ENCODE results near the gene NACC1. TPM values are rescaled to one million over a fixed set of nuclear protein-coding genes. Genes with fewer than 3 reads are reported as not detected.

Gene NACC1
- total and polyA plus RNA-seq, 2 of the 13 experiments (the other 11 are each of a cell fraction or from before 2014, with no cell fraction given) = 31.8 to 42.3 TPM

- TF ChIP-seq E2F5 (CRISPR knock-in tag; conservative IDR thresholded peaks at IDR 0.05) = no peak
- TF ChIP-seq SNAPC4 (CRISPR knock-in tag; IDR thresholded peaks at IDR 0.05) = peak; percentile 99
- TF ChIP-seq RAD51 (IDR thresholded peaks at IDR 0.05; ENCODE audit: borderline replicate concordance) = no peak
- no peak for TF ChIP-seq TSC22D2 (CRISPR knock-in tag; IDR thresholded peaks at IDR 0.05; ENCODE audit: borderline replicate concordance)
- no peak for TF ChIP-seq ZNF775 (CRISPR knock-in tag; IDR thresholded peaks at IDR 0.05; ENCODE audit: borderline replicate concordance)
- no peak for TF ChIP-seq IKZF1 (IDR thresholded peaks at IDR 0.05)
- TF ChIP-seq PCBP1 (IDR thresholded peaks at IDR 0.05; ENCODE audit: borderline replicate concordance, low read depth, low read length) = no peak
- no peak for TF ChIP-seq CREM (IDR thresholded peaks at IDR 0.05)
- no peak for TF ChIP-seq CREM (CRISPR knock-in tag; IDR thresholded peaks at IDR 0.05)
- TF ChIP-seq PHB2 (IDR thresholded peaks at IDR 0.05; ENCODE audit: partially characterized antibody) = no peak
- TF ChIP-seq SMAD1 (CRISPR knock-in tag; IDR thresholded peaks at IDR 0.05; ENCODE audit: borderline replicate concordance, low read depth) = no peak
- TF ChIP-seq SPEN (CRISPR knock-in tag; IDR thresholded peaks at IDR 0.05; ENCODE audit: low read depth) = no peak
- no peak for TF ChIP-seq MEIS1 (CRISPR knock-in tag; IDR thresholded peaks at IDR 0.05; ENCODE audit: borderline replicate concordance)
- TF ChIP-seq PATZ1 (CRISPR knock-in tag; IDR thresholded peaks at IDR 0.05) = 0 out of 2 replicates have a peak, but pooled peaks have one; percentile 26
- TF ChIP-seq DBP (CRISPR knock-in tag; IDR thresholded peaks at IDR 0.05; ENCODE audit: not compliant biosample characterization) = no peak
- no peak for TF ChIP-seq GMEB1 (CRISPR knock-in tag; IDR thresholded peaks at IDR 0.05; ENCODE audit: borderline replicate concordance)
- peak; percentile 9 for TF ChIP-seq IKZF5 (CRISPR knock-in tag; IDR thresholded peaks at IDR 0.05)
Observed at GRCh38 chr19:13101590-13102415, 16.3 kb upstream of the NACC1 start (continued).

Measured in HepG2 (cell line).